HG03159 (cell line): ENCODE results near the gene ARRB2.

ENCODE experiments used
- ATAC-seq: cut with Tn5 transposase; IDR thresholded peaks from one replicate; pipeline ENCODE4 v1.9.1; 2021; ENCODE audit warnings: mild to moderate bottlenecking, moderate library complexity; ENCODE audit not compliant: unreplicated experiment

ARRB2 gene

GRCh38 chr17:4748686-4749085 is 38.3 kb downstream of the ARRB2 start:
- no peak for ATAC-seq

- ATAC-seq, result no peak
These were observed 40.2 kb downstream of the ARRB2 start for GRCh38 chr17:4750606-4751005.

GRCh38 chr17:4751932-4752331 is 41.5 kb downstream of the ARRB2 start:
- no peak for ATAC-seq

- ATAC-seq, result no peak
These were observed 43.0 kb downstream of the ARRB2 start for GRCh38 chr17:4753392-4753791.

- no peak for ATAC-seq
These were observed 49.4 kb downstream of the ARRB2 start for GRCh38 chr17:4759776-4760236.

- ATAC-seq, result no peak
These were observed 54.2 kb downstream of the ARRB2 start for GRCh38 chr17:4764595-4764994.

GRCh38 chr17:4766201-4766600 is 55.8 kb downstream of the ARRB2 start:
- no peak for ATAC-seq

- no peak for ATAC-seq
These were observed 56.3 kb downstream of the ARRB2 start for GRCh38 chr17:4766723-4767122.

GRCh38 chr17:4768298-4768697 is 57.9 kb downstream of the ARRB2 start:
- ATAC-seq, result no peak

- ATAC-seq, result no peak
These were observed 59.2 kb downstream of the ARRB2 start for GRCh38 chr17:4769628-4770027.
